GM10847 (cell line): ENCODE measurements around the gene RNF208.

ENCODE experiments used
- POLR2A ChIP-seq: IDR thresholded peaks from 2 replicates; pipeline ENCODE4 v1.6.1; 2011; ENCODE audit not compliant: insufficient read length; ENCODE audit errors: extremely low read depth

The RNF208 gene

GRCh38 chr9:137188490-137189296 is 33.3 kb downstream of the RNF208 start, which contains the start of the genes ANAPC2 and SSNA1:
Gene ANAPC2, minus strand, starts transcription at chr9:137188560. Its CDS starts 28 bp downstream, at chr9:137188532.
Gene SSNA1, plus strand, starts transcription at chr9:137188676. Its CDS starts 51 bp downstream, at chr9:137188727.
- TF ChIP-seq POLR2A = peak; percentile 94

DNA sequence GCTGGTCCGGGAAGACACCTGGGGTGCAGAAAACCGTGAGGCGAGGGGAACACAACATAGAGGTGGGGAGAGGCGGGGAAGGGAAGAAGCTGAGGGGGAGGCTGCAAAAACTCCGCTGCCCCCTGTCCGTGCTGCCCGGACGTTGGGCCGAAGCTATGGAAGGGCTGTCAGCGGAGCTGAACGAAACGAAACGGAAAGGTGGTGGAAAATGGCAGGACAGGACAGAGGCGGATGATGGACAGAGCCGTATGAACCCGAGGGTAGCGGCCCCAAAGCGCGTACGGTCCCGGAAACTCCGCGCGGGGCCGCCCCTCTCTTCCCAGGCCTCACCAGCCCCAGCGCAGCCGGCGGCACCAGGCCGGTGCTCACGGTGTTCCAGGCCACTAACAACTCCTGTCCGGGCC is 34.0 kb downstream of the RNF208 start:
- no peak for TF ChIP-seq POLR2A

DNA sequence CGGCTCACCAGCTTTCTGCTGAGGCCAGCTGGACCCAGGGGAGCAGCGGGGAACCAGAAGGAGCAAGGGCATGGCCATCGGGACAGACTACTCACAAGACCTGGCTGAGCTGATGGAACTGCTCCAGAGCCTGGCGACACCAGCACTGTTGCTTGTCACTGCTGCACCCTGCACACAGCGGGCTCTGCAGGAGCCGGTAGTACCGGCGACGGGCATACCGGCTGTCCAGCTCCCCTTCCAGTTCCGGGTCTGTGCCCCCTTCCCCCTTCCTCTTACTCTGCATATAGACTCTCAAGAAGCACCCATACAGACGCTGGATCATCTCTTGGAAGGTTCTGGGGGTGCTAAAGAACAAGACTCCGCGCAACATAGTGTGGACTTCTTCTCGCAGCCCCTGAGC is 34.7 kb downstream of the RNF208 start:
- no peak for TF ChIP-seq POLR2A

GRCh38 chr9:137186385-137186784 is 35.7 kb downstream of the RNF208 start:
- TF ChIP-seq POLR2A = no peak

- TF ChIP-seq POLR2A = no peak
Observed at GRCh38 chr9:137185921-137186320, 36.1 kb downstream of the RNF208 start.

DNA sequence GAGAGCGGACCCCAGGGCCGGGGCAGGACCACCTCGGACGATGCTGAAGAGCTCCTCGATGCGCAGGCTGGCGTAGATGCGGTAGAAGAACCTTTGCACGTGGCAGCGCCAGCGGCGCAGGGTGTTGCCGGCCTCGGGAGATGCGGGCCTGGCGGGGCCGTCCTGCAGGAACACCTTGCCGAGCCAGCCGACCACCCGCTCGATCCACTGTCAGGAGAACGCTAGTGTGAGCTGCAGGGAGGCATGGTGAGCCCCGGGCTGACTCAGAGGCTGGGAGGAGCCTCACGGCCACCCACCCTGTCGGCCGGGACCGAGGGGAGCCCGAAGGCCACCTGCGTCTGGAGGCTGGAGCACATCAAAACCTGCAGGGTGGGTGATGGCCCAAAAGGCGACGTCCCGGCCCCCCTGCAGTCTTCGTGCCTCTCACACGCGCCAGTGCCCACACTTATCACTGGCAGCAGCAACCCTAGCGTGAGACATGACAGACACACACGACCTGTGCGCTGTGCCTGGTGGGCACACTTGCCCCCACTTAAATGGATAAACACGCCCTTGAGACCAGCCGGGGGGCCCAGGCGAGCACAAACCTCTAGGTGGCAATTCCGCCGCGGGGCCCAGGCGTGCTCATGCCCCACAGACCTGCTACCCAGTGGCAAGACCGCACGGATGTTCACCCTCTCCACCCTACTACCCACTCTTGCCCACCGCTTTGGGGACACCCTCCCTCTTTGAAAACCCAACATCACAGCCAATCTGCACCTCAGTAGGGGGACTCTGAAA is 37.0 kb downstream of the RNF208 start:
- no peak for TF ChIP-seq POLR2A

DNA sequence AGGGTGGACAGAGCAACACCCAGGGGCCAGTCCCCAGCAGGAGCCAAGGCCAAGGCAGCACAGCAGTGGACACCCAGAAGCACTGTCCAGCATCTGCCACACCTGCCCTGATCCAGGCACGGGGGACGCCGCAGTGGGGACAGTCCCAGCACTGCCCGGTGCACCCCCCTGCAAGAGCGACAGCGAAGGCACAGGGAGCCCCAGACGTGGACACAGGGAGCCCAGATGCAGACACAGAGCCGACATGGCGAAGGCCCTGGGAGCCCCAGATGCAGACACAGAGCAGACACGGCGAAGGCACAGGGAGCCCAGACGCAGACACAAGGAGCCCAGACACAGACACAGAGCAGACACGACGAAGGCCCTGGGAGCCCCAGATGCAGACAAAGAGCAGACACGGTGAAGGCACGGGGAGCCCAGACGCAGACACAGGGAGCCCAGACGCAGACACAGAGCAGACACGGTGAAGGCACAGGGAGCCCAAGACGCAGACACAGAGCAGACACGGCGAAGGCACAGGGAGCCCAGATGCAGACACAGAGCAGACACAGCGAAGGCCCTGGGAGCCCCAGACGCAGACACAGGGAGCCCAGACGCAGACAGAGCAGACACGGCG is 38.0 kb downstream of the RNF208 start:
- TF ChIP-seq POLR2A = no peak

- no peak for TF ChIP-seq POLR2A
Observed at GRCh38 chr9:137182836-137183235, 39.2 kb downstream of the RNF208 start.

GRCh38 chr9:137181680-137182079 is 40.4 kb downstream of the RNF208 start:
- no peak for TF ChIP-seq POLR2A

- TF ChIP-seq POLR2A = no peak
Observed at GRCh38 chr9:137180491-137180890, 41.5 kb downstream of the RNF208 start.

- TF ChIP-seq POLR2A = no peak
Observed at GRCh38 chr9:137179761-137180160, 42.3 kb downstream of the RNF208 start.

GRCh38 chr9:137178939-137179630 is 43.0 kb downstream of the RNF208 start:
- TF ChIP-seq POLR2A = no peak

GRCh38 chr9:137178201-137178938 is 43.7 kb downstream of the RNF208 start:
- no peak for TF ChIP-seq POLR2A
